DND-41 (cell line): ENCODE data around the gene RNF10.
"Not testable (repeated sequence)": the region's sequence is repeated elsewhere in the genome, so short reads cannot be mapped to it uniquely, and the experiment has no call there.

Experiments
- ATAC-seq: fragments of 200-7000 bp; cut with Tn5 transposase; 3 replicates; pipeline ENCODE4 v1.9.1; 2021; ENCODE audit warnings: low read depth; ENCODE audit not compliant: insufficient read depth
- DNase-seq: peaks from one replicate; pipeline ENCODE4 v3.0.0-alpha.2; 2020
- H2AFZ ChIP-seq: 2 replicates; pipeline ENCODE4 v1.6.0; 2012; ENCODE audit warnings: low read depth, low read length
- H3K27ac ChIP-seq: 2 replicates; pipeline ENCODE4 v1.5.1; 2012; ENCODE audit warnings: low read length, inconsistent platforms
- H3K27me3 ChIP-seq: fragments of 200-600 bp; sonication (generic); 2 replicates; pipeline ENCODE4 v1.6.0; 2012; ENCODE audit warnings: low read length, mild to moderate bottlenecking, inconsistent platforms; ENCODE audit not compliant: insufficient read depth, poor library complexity
- H3K36me3 ChIP-seq: 2 replicates; pipeline ENCODE4 v1.5.1; 2012; ENCODE audit warnings: low read length, inconsistent platforms; ENCODE audit not compliant: insufficient read depth
- H3K4me1 ChIP-seq: 2 replicates; pipeline ENCODE4 v1.5.1; 2012; ENCODE audit warnings: mild to moderate bottlenecking, low read length; ENCODE audit not compliant: insufficient read depth
- H3K4me2 ChIP-seq: 2 replicates; pipeline ENCODE4 v1.6.0; 2012; ENCODE audit warnings: mild to moderate bottlenecking, moderate library complexity, low read length, inconsistent platforms; ENCODE audit not compliant: insufficient read depth
- H3K4me3 ChIP-seq, 2 experiments: fragments of 200-600 bp in 1 of 2; shearing (Covaris generic) in 1 of 2; 2 replicates each; pipeline ENCODE4 v1.5.1; 2012 to 2016; ENCODE audit warnings: inconsistent platforms in 2 of 2, low read length in 2 of 2, mild to moderate bottlenecking in 2 of 2, low read depth in 1 of 2, moderate library complexity in 1 of 2
- H3K79me2 ChIP-seq: 2 replicates; pipeline ENCODE4 v1.6.0; 2012; ENCODE audit warnings: low read length, inconsistent platforms; ENCODE audit not compliant: insufficient read depth
- H3K9ac ChIP-seq: 2 replicates; pipeline ENCODE4 v1.6.0; 2012; ENCODE audit warnings: low read depth, mild to moderate bottlenecking, inconsistent platforms, low read length, moderate library complexity
- H3K9me3 ChIP-seq: 2 replicates; pipeline ENCODE4 v1.5.1; 2012; ENCODE audit warnings: low read length, moderate library complexity, mild to moderate bottlenecking, inconsistent platforms; ENCODE audit not compliant: insufficient read depth, severe bottlenecking
- H4K20me1 ChIP-seq: 2 replicates; pipeline ENCODE4 v1.6.0; 2012; ENCODE audit warnings: low read length; ENCODE audit not compliant: insufficient read depth
- EZH2 ChIP-seq: IDR thresholded peaks from 3 replicates; pipeline ENCODE4 v1.6.1; 2012; ENCODE audit warnings: borderline replicate concordance, low read depth, mild to moderate bottlenecking, moderate library complexity, low read length, inconsistent platforms; ENCODE audit not compliant: severe bottlenecking
- TF ChIP-seq, protein P1 (sequence below): IDR thresholded peaks from 2 replicates; pipeline ENCODE4 v1.5.1; 2012; ENCODE audit warnings: borderline replicate concordance, low read length, moderate library complexity, mild to moderate bottlenecking; ENCODE audit not compliant: poor library complexity, severe bottlenecking; ENCODE audit errors: extremely low read depth

The RNF10 gene

DNA sequence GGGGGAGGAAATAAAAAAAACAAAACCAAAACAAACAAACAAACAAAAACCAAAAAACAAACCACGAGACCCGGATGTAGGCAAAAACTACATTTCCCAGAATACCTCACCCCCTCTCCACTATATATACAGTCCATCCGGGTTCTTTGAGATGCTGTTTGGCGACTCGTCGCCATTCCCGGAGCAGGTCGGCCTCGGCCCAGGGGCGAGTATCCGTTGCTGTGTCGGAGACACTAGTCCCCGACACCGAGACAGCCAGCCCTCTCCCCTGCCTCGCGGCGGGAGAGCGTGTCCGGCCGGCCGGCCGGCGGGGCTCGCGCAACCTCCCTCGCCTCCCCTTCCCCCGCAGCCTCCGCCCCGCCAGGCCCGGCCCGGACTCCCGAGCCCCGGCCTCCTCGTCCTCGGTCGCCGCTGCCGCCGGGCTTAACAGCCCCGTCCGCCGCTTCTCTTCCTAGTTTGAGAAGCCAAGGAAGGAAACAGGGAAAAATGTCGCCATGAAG is at the start of gene RNF10:
TSS of gene RNF10 (plus strand) at position 154 of the 500 bp plus-strand sequence. CDS start 456 bp downstream, outside the sequence.
- no peaks in the 10 kb centered on the region for H3K9me3 ChIP-seq
- peak within 1 kb of the TSS; percentile 29 to 72 for H3K4me3 ChIP-seq
- peak within 1 kb of the TSS; percentile 83 for H3K27ac ChIP-seq
- H3K4me2 ChIP-seq, result peak within 1 kb of the TSS; percentile 64
- DNase-seq (peak; percentile 78), ATAC-seq (peak; percentile 81)
- no peak for TF ChIP-seq EZH2
- TF ChIP-seq, protein P1, sequence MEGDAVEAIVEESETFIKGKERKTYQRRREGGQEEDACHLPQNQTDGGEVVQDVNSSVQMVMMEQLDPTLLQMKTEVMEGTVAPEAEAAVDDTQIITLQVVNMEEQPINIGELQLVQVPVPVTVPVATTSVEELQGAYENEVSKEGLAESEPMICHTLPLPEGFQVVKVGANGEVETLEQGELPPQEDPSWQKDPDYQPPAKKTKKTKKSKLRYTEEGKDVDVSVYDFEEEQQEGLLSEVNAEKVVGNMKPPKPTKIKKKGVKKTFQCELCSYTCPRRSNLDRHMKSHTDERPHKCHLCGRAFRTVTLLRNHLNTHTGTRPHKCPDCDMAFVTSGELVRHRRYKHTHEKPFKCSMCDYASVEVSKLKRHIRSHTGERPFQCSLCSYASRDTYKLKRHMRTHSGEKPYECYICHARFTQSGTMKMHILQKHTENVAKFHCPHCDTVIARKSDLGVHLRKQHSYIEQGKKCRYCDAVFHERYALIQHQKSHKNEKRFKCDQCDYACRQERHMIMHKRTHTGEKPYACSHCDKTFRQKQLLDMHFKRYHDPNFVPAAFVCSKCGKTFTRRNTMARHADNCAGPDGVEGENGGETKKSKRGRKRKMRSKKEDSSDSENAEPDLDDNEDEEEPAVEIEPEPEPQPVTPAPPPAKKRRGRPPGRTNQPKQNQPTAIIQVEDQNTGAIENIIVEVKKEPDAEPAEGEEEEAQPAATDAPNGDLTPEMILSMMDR, result no peak
- H3K4me1 ChIP-seq, result peaks cover 55% of the 10 kb centered on the region
- peaks cover 34% of the 10 kb centered on the region for H3K36me3 ChIP-seq
- H3K27me3 ChIP-seq, result no peaks in the 10 kb centered on the region
- H4K20me1 ChIP-seq, result peaks cover 45% of the 10 kb centered on the region
- H3K79me2 ChIP-seq, result peaks cover 54% of the 10 kb centered on the region
- peak within 1 kb of the TSS; percentile 91 for H2AFZ ChIP-seq
- H3K9ac ChIP-seq, result peak within 1 kb of the TSS; percentile 80

DNA sequence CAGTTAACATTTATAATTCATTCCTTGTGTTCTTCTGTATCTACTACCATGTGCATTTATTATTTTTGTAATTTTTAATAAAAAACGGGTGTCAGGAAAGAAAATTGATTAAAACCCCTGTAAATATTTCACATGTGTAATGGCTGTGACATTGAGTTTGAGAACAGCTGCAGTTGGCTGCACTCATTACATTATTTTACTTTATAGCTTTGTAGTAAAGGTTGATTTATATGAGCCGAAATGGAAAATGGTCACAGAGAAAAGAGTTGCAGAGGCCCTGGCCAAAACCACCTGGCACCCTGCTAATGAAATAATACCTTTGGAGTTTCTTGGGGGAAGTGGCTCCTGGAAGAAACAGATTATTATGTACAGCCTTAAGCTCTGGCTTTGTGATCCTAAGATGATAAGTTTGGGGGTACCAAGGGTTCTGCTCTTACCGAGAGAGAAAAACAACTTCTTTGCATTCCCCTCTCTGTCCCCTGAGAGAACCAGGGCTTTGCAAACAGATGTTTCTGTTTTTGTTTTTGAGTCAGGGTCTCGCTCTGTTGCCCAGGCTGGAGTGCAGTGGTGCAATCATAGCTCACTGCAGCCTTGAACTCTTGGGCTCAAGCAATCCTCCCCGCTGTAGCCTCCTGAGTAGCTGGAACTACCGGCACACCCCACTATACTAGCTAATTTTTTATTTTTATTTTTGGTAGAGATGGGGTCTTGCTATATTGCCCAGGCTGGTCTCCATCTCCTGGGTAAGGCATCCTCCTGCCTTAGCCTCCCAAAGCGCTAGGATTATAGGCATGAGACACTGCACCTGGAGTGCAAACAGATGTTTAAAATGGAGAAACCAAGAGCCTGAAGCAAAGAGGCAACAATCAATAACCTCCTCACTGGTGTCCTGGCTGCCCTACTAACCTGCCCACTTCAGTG is 47.9 kb upstream of the RNF10 start:
- no peak for DNase-seq
- no peak for ATAC-seq

DNA sequence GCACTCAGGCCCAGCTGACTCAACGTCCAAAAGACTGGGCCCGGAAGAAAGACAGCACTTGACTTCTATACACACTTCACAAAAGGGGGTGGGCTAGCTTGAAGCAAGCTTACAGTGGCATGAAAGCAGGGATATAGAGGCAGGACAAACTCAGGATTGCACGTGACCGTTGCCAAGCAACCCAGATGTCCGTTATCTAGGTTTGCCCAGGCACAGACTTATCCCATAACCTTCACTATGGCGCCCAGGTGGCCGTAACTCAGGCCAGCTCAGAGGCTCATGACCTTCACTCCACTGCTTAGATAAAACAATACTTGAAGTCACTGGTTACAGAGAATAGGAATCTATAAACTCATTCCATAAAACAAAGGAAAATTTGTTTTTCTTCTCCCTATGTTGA is 46.6 kb upstream of the RNF10 start:
- not testable (repeated sequence) for H3K9ac ChIP-seq, H3K4me1 ChIP-seq, H3K36me3 ChIP-seq, ATAC-seq, H3K4me3 ChIP-seq, H4K20me1 ChIP-seq, H3K79me2 ChIP-seq, H3K9me3 ChIP-seq, DNase-seq, H3K27ac ChIP-seq, H3K4me2 ChIP-seq, H2AFZ ChIP-seq, H3K27me3 ChIP-seq

More for the DNA sequence above, 47.9 kb upstream of the RNF10 start:
- Histone ChIP-seq H3K4me2 (no peak overlapping the region), H2AFZ (no peak overlapping the region), H3K27ac (no peak overlapping the region), H3K79me2 (no peaks in the 10 kb centered on the region), H3K4me1 (no peaks in the 10 kb centered on the region), H3K9me3 (no peaks in the 10 kb centered on the region), H4K20me1 (no peaks in the 10 kb centered on the region), H3K9ac (no peak overlapping the region), H3K27me3 (no peaks in the 10 kb centered on the region), H3K36me3 (peaks cover 4% of the 10 kb centered on the region; the same call in 1 of the 2 replicates), H3K4me3 (no peak overlapping the region)
- TF ChIP-seq, protein P1, result no peak
- no peak for TF ChIP-seq EZH2

DNA sequence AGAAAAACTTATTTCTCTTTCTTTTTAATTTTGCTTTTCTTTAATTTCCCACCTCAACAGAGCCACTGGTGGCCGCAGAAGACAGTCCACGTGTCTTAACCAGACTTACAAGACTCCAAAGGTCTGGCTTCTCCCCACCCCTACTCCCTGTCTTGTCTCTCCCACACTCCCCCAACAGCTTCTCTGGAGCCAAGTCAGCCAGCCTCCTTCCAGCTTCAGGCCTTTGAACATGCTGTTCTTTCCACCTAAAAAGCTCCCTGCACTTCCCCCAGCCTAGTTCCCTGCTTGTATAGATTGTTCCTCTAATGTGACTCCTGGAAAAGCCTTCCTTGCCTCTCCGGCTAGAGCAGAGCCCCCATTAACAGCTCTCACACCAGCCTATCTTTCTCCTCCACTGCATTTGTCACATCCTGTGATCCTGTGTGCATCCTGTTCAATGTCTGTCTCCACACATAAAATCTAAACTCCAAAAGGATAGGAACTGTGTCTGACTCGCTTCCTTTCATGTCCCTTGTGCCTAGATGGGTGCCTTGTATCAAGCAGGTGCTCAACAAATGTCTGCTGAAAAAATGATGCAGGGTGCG is 46.0 kb upstream of the RNF10 start:
- Histone ChIP-seq H3K4me2 (no peak overlapping the region), H3K27ac (no peak overlapping the region), H3K9ac (no peak overlapping the region), H3K4me1 (no peaks in the 10 kb centered on the region), H3K36me3 (peaks cover 5% of the 10 kb centered on the region; the same call in 1 of the 2 replicates), H3K79me2 (no peaks in the 10 kb centered on the region), H4K20me1 (no peaks in the 10 kb centered on the region), H2AFZ (no peak overlapping the region), H3K4me3 (no peak overlapping the region), H3K9me3 (no peaks in the 10 kb centered on the region), H3K27me3 (no peaks in the 10 kb centered on the region)
- ATAC-seq, result no peak
- DNase-seq, result no peak
- TF ChIP-seq, protein P1, result no peak
- TF ChIP-seq EZH2, result no peak
